Measurements from ENCODE around the gene HLA-F.

Gene HLA-F

DNA sequence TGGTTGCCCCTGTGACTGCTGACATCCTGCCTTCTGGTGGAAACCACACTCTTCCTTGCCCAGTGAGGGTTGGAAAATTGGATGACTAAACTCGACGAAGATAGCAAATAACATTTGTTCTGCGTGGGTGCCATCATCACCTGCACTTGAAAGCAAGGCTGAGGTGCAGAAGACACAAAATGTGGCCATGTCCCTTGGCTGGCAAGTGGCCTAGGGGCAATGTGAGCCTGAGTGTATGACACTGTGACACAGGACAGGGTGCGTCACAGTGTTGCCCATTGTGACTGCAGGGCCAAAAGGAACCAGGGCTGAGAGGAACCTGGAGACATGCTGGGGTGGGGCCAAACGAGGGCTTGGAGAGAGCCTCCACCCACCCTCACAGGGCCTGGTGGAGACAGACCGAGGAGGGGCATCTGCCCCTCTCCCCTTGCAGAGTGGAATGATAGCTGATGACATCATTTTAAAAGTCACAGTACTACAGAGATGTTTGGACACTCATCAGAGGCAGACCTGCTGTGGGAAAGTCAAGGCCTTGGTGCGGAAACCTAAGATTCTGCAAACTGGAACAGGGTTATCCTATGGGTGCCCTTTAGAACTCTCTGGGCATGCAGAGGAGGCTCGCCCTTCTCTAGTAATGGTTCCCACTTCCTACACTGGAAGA, 12.8 kb upstream of the HLA-F start:
- DNase-seq (ENCODE audit: extremely low read depth, insufficient read length): no peak
- TF ChIP-seq, protein P1, sequence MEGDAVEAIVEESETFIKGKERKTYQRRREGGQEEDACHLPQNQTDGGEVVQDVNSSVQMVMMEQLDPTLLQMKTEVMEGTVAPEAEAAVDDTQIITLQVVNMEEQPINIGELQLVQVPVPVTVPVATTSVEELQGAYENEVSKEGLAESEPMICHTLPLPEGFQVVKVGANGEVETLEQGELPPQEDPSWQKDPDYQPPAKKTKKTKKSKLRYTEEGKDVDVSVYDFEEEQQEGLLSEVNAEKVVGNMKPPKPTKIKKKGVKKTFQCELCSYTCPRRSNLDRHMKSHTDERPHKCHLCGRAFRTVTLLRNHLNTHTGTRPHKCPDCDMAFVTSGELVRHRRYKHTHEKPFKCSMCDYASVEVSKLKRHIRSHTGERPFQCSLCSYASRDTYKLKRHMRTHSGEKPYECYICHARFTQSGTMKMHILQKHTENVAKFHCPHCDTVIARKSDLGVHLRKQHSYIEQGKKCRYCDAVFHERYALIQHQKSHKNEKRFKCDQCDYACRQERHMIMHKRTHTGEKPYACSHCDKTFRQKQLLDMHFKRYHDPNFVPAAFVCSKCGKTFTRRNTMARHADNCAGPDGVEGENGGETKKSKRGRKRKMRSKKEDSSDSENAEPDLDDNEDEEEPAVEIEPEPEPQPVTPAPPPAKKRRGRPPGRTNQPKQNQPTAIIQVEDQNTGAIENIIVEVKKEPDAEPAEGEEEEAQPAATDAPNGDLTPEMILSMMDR (IDR thresholded peaks at IDR 0.05; ENCODE audit: insufficient read depth, low read length, poor library complexity, severe bottlenecking): no peak
- Histone ChIP-seq H3K27me3 (replicated peaks; ENCODE audit: control insufficient read depth, insufficient read depth, low read length) (no peaks in the 10 kb centered on the region), H3K4me3 (replicated peaks; ENCODE audit: low read depth, low read length) (no peak overlapping the region), H3K36me3 (ENCODE audit: control insufficient read depth, insufficient read depth, low read length) (no peaks in the 10 kb centered on the region)

DNA sequence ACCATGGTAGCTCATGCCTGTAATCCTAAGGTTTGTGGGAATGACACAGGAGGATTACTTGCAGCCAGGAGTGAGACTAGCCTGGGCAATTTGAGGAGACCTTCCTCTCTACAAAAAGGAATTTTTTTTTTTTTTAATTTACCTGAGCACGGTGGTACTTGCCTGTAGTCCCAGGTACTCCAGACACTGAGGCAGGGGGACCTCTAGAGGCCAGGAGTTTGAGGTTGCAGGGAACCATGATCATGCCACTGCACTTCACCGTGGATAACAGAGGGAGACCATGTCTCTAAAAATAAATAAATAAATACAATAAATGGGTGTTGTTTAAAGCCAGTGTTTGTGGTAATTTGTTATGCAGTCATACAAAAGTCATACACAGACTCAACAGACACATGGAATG, 2.4 kb upstream of the HLA-F start:
- Histone ChIP-seq H3K4me3 (replicated peaks; ENCODE audit: low read depth, low read length) (no peak overlapping the region), H3K27me3 (replicated peaks; ENCODE audit: control insufficient read depth, insufficient read depth, low read length) (no peaks in the 10 kb centered on the region), H3K36me3 (ENCODE audit: control insufficient read depth, insufficient read depth, low read length) (peaks cover 14% of the 10 kb centered on the region)
- DNase-seq (ENCODE audit: extremely low read depth, insufficient read length): no peak
- TF ChIP-seq, protein P1 (IDR thresholded peaks at IDR 0.05; ENCODE audit: insufficient read depth, low read length, poor library complexity, severe bottlenecking): peak; percentile 45

DNA sequence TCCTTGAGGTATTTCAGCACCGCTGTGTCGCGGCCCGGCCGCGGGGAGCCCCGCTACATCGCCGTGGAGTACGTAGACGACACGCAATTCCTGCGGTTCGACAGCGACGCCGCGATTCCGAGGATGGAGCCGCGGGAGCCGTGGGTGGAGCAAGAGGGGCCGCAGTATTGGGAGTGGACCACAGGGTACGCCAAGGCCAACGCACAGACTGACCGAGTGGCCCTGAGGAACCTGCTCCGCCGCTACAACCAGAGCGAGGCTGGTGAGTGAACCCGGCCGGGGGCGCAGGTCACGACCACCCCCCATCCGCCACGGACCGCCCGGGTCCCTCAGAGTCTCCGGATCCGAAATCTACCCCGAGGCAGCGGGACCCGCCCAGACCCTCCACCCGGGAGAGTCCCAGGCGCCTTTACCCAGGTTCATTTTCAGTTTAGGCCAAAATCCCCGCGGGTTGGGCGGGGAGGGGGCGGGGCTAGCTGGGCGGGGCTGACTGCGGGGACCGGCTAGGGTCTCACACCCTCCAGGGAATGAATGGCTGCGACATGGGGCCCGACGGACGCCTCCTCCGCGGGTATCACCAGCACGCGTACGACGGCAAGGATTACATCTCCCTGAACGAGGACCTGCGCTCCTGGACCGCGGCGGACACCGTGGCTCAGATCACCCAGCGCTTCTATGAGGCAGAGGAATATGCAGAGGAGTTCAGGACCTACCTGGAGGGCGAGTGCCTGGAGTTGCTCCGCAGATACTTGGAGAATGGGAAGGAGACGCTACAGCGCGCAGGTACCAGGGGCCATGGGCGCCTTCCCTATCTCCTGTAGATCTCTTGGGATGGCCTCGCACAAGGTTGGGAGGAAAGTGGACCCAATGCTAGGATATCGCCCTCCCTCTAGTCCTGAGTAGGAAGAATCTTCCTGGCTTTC, 693 bp downstream of the HLA-F start:
- peaks cover 30% of the 10 kb centered on the region for H3K36me3 ChIP-seq (ENCODE audit: control insufficient read depth, insufficient read depth, low read length)
- no peaks in the 10 kb centered on the region for H3K27me3 ChIP-seq (replicated peaks; ENCODE audit: control insufficient read depth, insufficient read depth, low read length)
- TF ChIP-seq, protein P1 (IDR thresholded peaks at IDR 0.05; ENCODE audit: insufficient read depth, low read length, poor library complexity, severe bottlenecking): no peak
- DNase-seq (ENCODE audit: extremely low read depth, insufficient read length): peak; percentile 72
- H3K4me3 ChIP-seq (replicated peaks; ENCODE audit: low read depth, low read length): peak overlapping the region; percentile 100

DNA sequence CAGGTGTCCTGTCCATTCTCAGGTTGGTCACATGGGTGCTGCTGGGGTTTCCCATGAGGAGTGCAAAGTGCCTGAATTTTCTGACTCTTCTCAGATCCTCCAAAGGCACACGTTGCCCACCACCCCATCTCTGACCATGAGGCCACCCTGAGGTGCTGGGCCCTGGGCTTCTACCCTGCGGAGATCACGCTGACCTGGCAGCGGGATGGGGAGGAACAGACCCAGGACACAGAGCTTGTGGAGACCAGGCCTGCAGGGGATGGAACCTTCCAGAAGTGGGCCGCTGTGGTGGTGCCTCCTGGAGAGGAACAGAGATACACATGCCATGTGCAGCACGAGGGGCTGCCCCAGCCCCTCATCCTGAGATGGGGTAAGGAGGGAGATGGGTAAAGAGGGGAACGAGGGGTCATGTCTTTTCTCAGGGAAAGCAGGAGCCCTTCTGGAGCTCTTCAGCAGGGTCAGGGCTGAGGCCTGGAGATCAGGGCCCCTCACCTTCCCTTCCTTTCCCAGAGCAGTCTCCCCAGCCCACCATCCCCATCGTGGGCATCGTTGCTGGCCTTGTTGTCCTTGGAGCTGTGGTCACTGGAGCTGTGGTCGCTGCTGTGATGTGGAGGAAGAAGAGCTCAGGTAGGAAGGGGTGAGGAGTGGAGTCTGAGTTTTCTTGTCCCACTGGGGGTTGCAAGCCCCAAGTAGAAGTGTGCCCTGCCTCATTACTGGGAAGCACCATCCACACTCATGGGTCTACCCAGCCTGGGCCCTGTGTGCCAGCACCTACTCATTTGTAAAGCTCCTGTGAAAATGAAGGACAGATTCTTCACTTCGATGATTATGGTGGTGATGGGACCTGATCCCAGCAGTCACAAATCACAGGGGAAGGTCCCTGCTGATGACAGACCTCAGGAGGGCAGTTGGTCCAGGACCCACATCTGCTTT, 2.0 kb downstream of the HLA-F start:
- TF ChIP-seq, protein P1 (IDR thresholded peaks at IDR 0.05; ENCODE audit: insufficient read depth, low read length, poor library complexity, severe bottlenecking): no peak
- Histone ChIP-seq H3K27me3 (replicated peaks; ENCODE audit: control insufficient read depth, insufficient read depth, low read length) (no peaks in the 10 kb centered on the region), H3K4me3 (replicated peaks; ENCODE audit: low read depth, low read length) (peak overlapping the region; percentile 100), H3K36me3 (ENCODE audit: control insufficient read depth, insufficient read depth, low read length) (peaks cover 30% of the 10 kb centered on the region)
- no peak for DNase-seq (ENCODE audit: extremely low read depth, insufficient read length)

DNA sequence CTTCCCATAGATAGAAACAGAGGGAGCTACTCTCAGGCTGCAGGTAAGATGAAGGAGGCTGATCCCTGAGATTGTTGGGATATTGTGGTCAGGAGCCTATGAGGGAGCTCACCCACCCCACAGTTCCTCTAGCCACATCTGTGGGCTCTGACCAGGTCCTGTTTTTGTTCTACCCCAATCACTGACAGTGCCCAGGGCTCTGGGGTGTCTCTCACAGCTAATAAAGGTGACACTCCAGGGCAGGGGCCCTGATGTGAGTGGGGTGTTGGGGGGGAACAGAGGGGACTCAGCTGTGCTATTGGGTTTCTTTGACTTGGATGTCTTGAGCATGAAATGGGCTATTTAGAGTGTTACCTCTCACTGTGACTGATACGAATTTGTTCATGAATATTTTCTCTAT, 2.8 kb downstream of the HLA-F start:
- no peak for DNase-seq (ENCODE audit: extremely low read depth, insufficient read length)
- Histone ChIP-seq H3K27me3 (replicated peaks; ENCODE audit: control insufficient read depth, insufficient read depth, low read length) (no peaks in the 10 kb centered on the region), H3K36me3 (ENCODE audit: control insufficient read depth, insufficient read depth, low read length) (peaks cover 30% of the 10 kb centered on the region), H3K4me3 (replicated peaks; ENCODE audit: low read depth, low read length) (peak overlapping the region; percentile 100)
- TF ChIP-seq, protein P1 (IDR thresholded peaks at IDR 0.05; ENCODE audit: insufficient read depth, low read length, poor library complexity, severe bottlenecking): no peak

Measured in GM06990 (cell line).